ENCODE measurements around the gene YIPF1.

GRCh38 chr1:53821380-53821779 is 68.2 kb downstream of the YIPF1 start:
- TF ChIP-seq CTCF (IDR thresholded peaks at IDR 0.05) (no peak), ELF4 (CRISPR knock-in tag; IDR thresholded peaks at IDR 0.05; ENCODE audit: low read depth) (no peak), FOXP4 (CRISPR knock-in tag; IDR thresholded peaks at IDR 0.05) (no peak), ZNF138 (CRISPR knock-in tag; conservative IDR thresholded peaks at IDR 0.05) (no peak), SMAD3 (CRISPR knock-in tag; IDR thresholded peaks at IDR 0.05; ENCODE audit: borderline replicate concordance) (no peak), ATF6 (CRISPR knock-in tag; IDR thresholded peaks at IDR 0.05) (no peak), ATF2 (CRISPR knock-in tag; IDR thresholded peaks at IDR 0.05; ENCODE audit: borderline replicate concordance, low read depth) (no peak), MAX (CRISPR knock-in tag; IDR thresholded peaks at IDR 0.05) (no peak)
